Smooth muscle cell (in vitro differentiated cells): ENCODE measurements around the gene FBXO17. TPM values are rescaled to one million over a fixed set of nuclear protein-coding genes. Genes with fewer than 3 reads are reported as not detected.
A peak's percentile ranks its signal among the peaks of the same experiment; 100 is the strongest.
"Not testable (repeated sequence)": the region's sequence is repeated elsewhere in the genome, so short reads cannot be mapped to it uniquely, and the experiment has no call there.

Experiments used
- DNase-seq: peaks from one replicate; lab custom pipeline; 2025; ENCODE audit not compliant: unreplicated experiment; lab: John Stamatoyannopoulos, UW
- H2AFZ ChIP-seq: fragments of 200-600 bp; sonication (generic); 2 replicates; pipeline ENCODE4 v1.6.0; 2016; ENCODE audit warnings: antibody characterized with exemption, low read depth, mild to moderate bottlenecking
- H3F3A ChIP-seq: fragments of 200-600 bp; sonication (generic); 2 replicates; pipeline ENCODE4 v1.6.0; 2017; ENCODE audit warnings: antibody characterized with exemption, low read depth
- H3K27ac ChIP-seq: fragments of 200-600 bp; sonication (generic); 2 replicates; pipeline ENCODE4 v1.5.1; 2016; ENCODE audit warnings: low read depth, mild to moderate bottlenecking
- H3K27me3 ChIP-seq: fragments of 200-600 bp; sonication (generic); 2 replicates; pipeline ENCODE4 v1.6.1; 2016; ENCODE audit warnings: low read depth, mild to moderate bottlenecking
- H3K36me3 ChIP-seq: fragments of 200-600 bp; sonication (generic); 2 replicates; pipeline ENCODE4 v1.5.1; 2016; ENCODE audit warnings: low read depth
- H3K4me1 ChIP-seq: fragments of 200-600 bp; sonication (generic); 2 replicates; pipeline ENCODE4 v1.5.1; 2016; ENCODE audit warnings: low read depth
- H3K4me2 ChIP-seq: fragments of 200-600 bp; sonication (generic); 2 replicates; pipeline ENCODE4 v1.6.0; 2016; ENCODE audit warnings: mild to moderate bottlenecking
- H3K4me3 ChIP-seq: fragments of 200-600 bp; sonication (generic); 2 replicates; pipeline ENCODE4 v1.5.1; 2016; ENCODE audit warnings: mild to moderate bottlenecking
- H3K79me2 ChIP-seq: fragments of 200-600 bp; sonication (generic); 2 replicates; pipeline ENCODE4 v1.6.0; 2016; ENCODE audit warnings: low read depth, mild to moderate bottlenecking
- H3K9ac ChIP-seq: fragments of 200-600 bp; sonication (generic); 2 replicates; pipeline ENCODE4 v1.6.0; 2016; ENCODE audit warnings: low read depth
- H3K9me3 ChIP-seq: fragments of 200-600 bp; sonication (generic); replicated peaks from 2 replicates; pipeline ENCODE4 v1.5.1; 2016; ENCODE audit warnings: low read depth
- H4K20me1 ChIP-seq: fragments of 200-600 bp; sonication (generic); 2 replicates; pipeline ENCODE4 v1.6.0; 2016; ENCODE audit warnings: low read depth
- WGBS: methylation state at CpG from one replicate; pipeline ENCODE4 v1.1.7; 2016; ENCODE audit warnings: low lambda C conversion rate; 5-methylcytosine and 5-hydroxymethylcytosine counted together
- polyA plus RNA-seq: library from polyadenylated mRNA; unstranded; fragments of >200 nt; fragmentation: Nextera tagmentation; extraction: Ambion mirVana; gene quantifications from 2 replicates; pipeline ENCODE4 v1.2.1, GENCODE V29; 2016
- total RNA-seq: library from RNA; depleted of rRNA; stranded (reverse); fragments of >200 nt; gene quantifications from 2 replicates; pipeline ENCODE4 v1.2.3, GENCODE V29; 2014
- TF ChIP-seq, protein P1 (sequence below): fragments of 200-600 bp; sonication (generic); IDR thresholded peaks from 2 replicates; pipeline ENCODE4 v1.5.1; 2017; ENCODE audit warnings: borderline replicate concordance, mild to moderate bottlenecking, antibody characterized with exemption; ENCODE audit not compliant: insufficient read depth, poor library complexity, severe bottlenecking

FBXO17 gene
- total and polyA plus RNA-seq, 2 experiments from 2014 or later: 8.2 to 17.9 TPM

DNA sequence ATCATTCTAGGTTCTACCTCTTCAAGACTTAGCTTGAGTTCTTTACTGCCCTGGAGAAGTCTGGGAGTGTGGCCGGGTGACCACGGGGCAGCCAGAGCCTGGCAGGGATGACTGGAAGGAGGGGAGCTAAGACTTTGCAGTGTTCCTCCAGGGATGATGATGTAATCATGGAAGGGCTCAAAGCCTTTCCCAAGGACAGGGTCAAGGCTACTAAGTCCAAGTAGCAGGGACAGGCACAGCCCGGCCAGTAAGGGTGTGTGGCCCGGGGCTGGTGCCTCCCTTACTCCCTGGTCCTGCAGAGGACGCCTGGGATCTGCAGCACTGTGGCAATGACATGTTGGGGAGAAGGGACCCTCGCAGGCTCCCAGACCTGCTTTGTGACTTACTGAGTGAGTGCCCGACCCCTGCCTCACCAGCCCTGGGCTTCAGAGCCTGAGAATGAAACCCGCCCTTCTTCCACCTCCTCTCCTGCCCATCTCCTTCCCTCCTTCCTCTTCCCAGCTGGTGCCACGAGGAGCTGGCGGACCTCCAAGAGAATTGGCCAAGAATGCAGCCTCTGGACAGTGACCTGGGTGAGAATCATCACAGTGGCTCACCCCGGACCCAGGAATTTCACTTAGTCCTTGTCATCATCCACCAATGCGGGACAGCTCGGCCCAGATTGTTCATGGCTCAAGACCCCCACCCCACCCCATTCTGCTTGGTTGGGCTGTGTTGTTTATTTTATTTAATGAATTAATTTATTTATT, 15.6 kb upstream of the FBXO17 start:
- peaks cover 3% of the 10 kb centered on the region for H3F3A ChIP-seq
- no peaks in the 10 kb centered on the region for H3K27me3 ChIP-seq
- H3K9me3 ChIP-seq: no peaks in the 10 kb centered on the region
- H3K4me3 ChIP-seq: no peak overlapping the region
- no peaks in the 10 kb centered on the region for H3K79me2 ChIP-seq
- H2AFZ ChIP-seq: no peak overlapping the region
- H3K4me1 ChIP-seq: no peaks in the 10 kb centered on the region
- TF ChIP-seq, protein P1, sequence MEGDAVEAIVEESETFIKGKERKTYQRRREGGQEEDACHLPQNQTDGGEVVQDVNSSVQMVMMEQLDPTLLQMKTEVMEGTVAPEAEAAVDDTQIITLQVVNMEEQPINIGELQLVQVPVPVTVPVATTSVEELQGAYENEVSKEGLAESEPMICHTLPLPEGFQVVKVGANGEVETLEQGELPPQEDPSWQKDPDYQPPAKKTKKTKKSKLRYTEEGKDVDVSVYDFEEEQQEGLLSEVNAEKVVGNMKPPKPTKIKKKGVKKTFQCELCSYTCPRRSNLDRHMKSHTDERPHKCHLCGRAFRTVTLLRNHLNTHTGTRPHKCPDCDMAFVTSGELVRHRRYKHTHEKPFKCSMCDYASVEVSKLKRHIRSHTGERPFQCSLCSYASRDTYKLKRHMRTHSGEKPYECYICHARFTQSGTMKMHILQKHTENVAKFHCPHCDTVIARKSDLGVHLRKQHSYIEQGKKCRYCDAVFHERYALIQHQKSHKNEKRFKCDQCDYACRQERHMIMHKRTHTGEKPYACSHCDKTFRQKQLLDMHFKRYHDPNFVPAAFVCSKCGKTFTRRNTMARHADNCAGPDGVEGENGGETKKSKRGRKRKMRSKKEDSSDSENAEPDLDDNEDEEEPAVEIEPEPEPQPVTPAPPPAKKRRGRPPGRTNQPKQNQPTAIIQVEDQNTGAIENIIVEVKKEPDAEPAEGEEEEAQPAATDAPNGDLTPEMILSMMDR: no peak
- 83% methylated on average over 13 of the region's 13 CpGs for WGBS
- H3K36me3 ChIP-seq: no peaks in the 10 kb centered on the region
- H3K27ac ChIP-seq: no peak overlapping the region
- no peak overlapping the region for H3K9ac ChIP-seq
- DNase-seq: no peak
- H3K4me2 ChIP-seq: no peak overlapping the region
- H4K20me1 ChIP-seq: no peaks in the 10 kb centered on the region

DNA sequence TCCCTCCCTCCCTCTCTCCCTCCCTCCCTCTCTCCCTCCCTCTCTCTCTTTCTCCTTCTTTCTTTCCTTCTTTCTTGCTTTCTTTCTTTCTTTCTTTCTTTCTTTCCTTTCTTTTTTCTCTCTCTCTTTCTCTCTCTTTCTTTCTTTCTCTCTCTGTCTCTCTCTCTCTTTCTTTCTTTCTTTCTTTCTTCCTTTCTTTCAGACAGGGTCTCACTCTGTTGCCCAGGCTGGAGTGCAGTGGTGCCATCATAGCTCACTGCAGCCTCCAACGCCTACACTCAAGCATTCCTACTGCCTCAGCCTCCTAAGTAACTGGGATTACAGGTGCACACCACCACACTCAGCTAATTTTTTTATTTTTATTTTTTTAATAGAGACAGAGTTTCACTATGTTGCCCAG, 14.1 kb upstream of the FBXO17 start:
- H3K9ac ChIP-seq, H3K79me2 ChIP-seq, H3F3A ChIP-seq, DNase-seq, H3K27me3 ChIP-seq, H3K4me1 ChIP-seq, H3K9me3 ChIP-seq, H3K4me2 ChIP-seq, H3K36me3 ChIP-seq, H3K27ac ChIP-seq, H2AFZ ChIP-seq, H4K20me1 ChIP-seq, H3K4me3 ChIP-seq: not testable (repeated sequence)
- WGBS: 85% methylated on average over 1 of the region's 1 CpG

DNA sequence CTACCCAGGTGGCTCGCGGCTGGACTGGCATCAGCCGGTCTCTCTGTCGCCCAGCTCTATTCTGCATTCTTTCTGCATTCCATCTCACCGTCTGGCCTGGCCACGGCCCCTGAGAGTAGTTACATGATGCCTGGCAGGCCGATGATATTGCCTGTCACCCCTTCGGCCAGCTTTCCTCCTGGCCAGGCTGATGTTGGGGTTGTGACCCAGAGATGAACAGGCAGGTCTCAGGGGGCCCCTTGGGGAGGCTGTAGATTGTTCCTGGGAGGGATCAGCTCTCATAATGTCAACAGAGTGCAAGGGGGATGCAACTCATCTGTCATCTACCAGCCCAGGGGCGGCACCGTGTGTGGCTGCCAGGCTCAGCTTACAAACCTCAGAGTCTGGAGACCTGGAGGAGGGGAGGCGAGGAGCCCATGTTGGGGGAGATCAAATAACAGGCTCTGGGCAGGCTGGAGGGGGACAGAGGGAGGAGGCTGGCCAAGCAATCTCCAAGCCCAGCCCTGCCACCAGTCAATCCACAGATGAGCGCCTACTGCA, 13.6 kb upstream of the FBXO17 start:
- Histone ChIP-seq H3K27me3 (no peaks in the 10 kb centered on the region), H3K36me3 (no peaks in the 10 kb centered on the region), H3K79me2 (no peaks in the 10 kb centered on the region), H3K9ac (no peak overlapping the region), H3K4me1 (no peaks in the 10 kb centered on the region), H3K9me3 (no peaks in the 10 kb centered on the region), H3F3A (peaks cover 3% of the 10 kb centered on the region), H3K4me2 (peak overlapping the region; percentile 20), H3K4me3 (no peak overlapping the region), H4K20me1 (no peaks in the 10 kb centered on the region), H2AFZ (peak overlapping the region; percentile 4), H3K27ac (no peak overlapping the region)
- TF ChIP-seq, protein P1: no peak
- DNase-seq: peak; percentile 6
- WGBS: 30% methylated on average over 11 of the region's 12 CpGs

DNA sequence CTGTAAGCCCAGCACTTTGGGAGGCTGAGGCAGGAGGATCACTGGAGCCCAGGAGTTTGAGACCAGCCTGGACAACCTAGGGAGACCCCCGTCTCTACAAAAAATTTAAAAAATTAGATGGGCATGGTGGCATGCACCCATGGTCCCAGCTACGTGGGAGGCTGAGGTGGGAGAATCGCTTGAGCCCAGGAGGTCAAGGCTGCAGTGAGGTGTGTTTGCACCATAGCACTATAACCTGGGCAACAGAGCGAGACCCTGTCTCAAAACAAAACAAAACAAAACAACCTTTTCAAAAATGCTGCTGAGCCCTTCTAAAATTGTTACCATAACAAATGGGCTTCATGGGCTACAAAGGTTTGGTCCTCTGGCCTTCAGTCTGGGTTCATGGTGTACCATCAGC, 13.1 kb upstream of the FBXO17 start:
- not testable (repeated sequence) for H3F3A ChIP-seq, H3K79me2 ChIP-seq, H3K4me2 ChIP-seq, H3K9me3 ChIP-seq, H3K4me1 ChIP-seq, H3K36me3 ChIP-seq, H4K20me1 ChIP-seq, H3K9ac ChIP-seq, H3K27me3 ChIP-seq, H3K27ac ChIP-seq, DNase-seq, H3K4me3 ChIP-seq
- H2AFZ ChIP-seq: peak overlapping the region; percentile 4
- 92% methylated on average over 4 of the region's 4 CpGs for WGBS

DNA sequence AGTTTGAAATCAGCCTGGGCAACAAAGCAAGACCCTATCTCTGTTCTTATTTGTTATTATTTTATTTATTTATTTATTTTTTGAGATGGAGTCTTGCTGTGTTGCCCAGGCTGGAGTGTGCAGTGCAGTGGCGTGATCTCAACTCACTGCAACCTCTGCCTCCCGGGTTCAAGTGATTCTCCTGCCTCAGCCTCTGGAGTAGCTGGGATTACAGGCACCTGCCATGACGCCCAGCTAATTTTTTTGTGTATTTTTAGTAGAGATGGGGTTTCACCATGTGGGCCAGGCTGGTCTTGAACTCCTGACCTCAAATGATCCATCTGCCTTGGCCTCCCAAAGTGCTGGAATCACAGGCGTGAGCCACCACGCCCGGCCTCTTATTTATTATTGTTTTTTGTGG, 12.2 kb upstream of the FBXO17 start:
- H3K79me2 ChIP-seq, DNase-seq, H3K4me3 ChIP-seq, H3K4me1 ChIP-seq, H2AFZ ChIP-seq, H4K20me1 ChIP-seq, H3K27ac ChIP-seq, H3K27me3 ChIP-seq, H3K36me3 ChIP-seq, H3F3A ChIP-seq, H3K9me3 ChIP-seq, H3K9ac ChIP-seq, H3K4me2 ChIP-seq: not testable (repeated sequence)
- 95% methylated on average over 6 of the region's 6 CpGs for WGBS
